ENCODE measurements around the gene FANCM.

DNA sequence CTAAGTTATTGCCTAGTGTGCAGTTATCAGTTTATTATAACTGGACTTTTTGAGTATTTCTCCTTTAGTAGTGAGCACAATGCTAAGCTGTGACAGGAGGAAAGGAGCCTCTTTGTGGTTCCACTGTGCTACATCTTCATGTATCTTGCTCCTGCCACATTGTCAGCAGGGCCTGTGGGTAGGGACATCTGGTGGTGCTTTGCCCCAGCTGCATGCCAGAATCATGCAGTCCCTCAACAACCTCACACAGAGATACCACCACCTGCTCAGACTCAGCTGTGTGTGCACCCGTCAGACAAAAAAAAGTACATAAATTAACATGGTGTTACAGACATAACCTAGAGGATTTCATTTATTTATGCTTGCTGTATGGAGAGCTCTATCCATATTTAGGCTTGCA is 66.2 kb downstream of the FANCM start:
- TF ChIP-seq CTCF (IDR thresholded peaks at IDR 0.05), result peak in 1 of 6 experiments; percentile 2
- no peak for TF ChIP-seq POLR2A (IDR thresholded peaks at IDR 0.05)
